RWPE1 (cell line): ENCODE results near the gene BYSL.

ENCODE experiments used
- CTCF ChIA-PET: fragments of 350-600 bp; sonication (Branson Sonifier 250); formaldehyde crosslinking; extraction: SDS; loops from one replicate; lab custom pipeline; 2021; lab: Yijun Ruan, JAX
- POLR2A ChIA-PET: fragments of 400-600 bp; formaldehyde crosslinking; extraction: SDS; loops from one replicate; lab custom pipeline; 2020; ENCODE audit warnings: antibody characterized with exemption; ENCODE audit not compliant: low non-redundant PET; lab: Yijun Ruan, JAX
- DNase-seq: peaks from one replicate; pipeline ENCODE4 v3.0.0; 2012; ENCODE audit warnings: low spot score
- H3K27ac ChIP-seq: fragments of 450-650 bp; 2 replicates; pipeline ENCODE4 v1.5.1; 2017
- CTCF ChIP-seq: fragments of 450-650 bp; conservative IDR thresholded peaks from 2 replicates; pipeline ENCODE4 v1.5.1; 2017; ENCODE audit warnings: low read depth, mild to moderate bottlenecking

Gene BYSL

DNA sequence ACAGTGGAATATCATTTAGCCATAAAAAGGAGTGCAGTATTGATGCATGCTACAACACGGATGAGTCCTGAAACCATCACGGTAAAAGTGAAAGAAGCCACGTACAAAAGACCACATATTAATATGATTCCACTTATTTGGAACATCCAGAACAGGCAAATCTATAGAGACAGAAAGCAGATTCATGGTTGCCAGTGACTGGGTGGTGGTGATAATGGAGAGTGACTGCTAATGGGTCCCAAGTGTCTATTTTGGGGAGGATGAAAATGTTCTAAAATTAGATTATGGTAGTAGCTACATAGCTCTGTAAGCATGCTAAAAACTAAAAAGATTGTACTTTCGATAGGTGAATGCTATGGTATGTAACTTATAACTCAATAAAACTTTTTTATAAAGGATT, 38.7 kb downstream of the BYSL start:
- no peak for TF ChIP-seq CTCF
- no peak overlapping the region for H3K27ac ChIP-seq
- CTCF ChIA-PET, result interaction anchor here (0.6 kb wide), 1 partner anchor 142 kb away, joined by 4 read pairs; no protein-coding TSS in a partner anchor
- POLR2A ChIA-PET, result no interaction called here
- no peak for DNase-seq

- no peak for TF ChIP-seq CTCF
- DNase-seq, result no peak
- ChIA-PET CTCF (interaction anchor here (0.6 to 1.2 kb wide), 4 partner anchors 15 to 176 kb away, joined by 3 to 4 read pairs (median 4); partner anchors contain the start of genes BYSL, MED20 and TOMM6), POLR2A (interaction anchor here (0.7 kb wide), 1 partner anchor 25 kb away, joined by 4 read pairs; no protein-coding TSS in a partner anchor)
- no peak overlapping the region for H3K27ac ChIP-seq
These were observed 42.1 kb downstream of the BYSL start for GRCh38 chr6:41963371-41963770.

- no peak overlapping the region for H3K27ac ChIP-seq
- ChIA-PET CTCF (interaction anchor here (0.9 kb wide), 1 partner anchor 177 kb away, joined by 3 read pairs; the partner anchor contains the start of gene TOMM6), POLR2A (no interaction called here)
- no peak for TF ChIP-seq CTCF
- no peak for DNase-seq
These were observed 43.0 kb downstream of the BYSL start for GRCh38 chr6:41964201-41964887.

DNA sequence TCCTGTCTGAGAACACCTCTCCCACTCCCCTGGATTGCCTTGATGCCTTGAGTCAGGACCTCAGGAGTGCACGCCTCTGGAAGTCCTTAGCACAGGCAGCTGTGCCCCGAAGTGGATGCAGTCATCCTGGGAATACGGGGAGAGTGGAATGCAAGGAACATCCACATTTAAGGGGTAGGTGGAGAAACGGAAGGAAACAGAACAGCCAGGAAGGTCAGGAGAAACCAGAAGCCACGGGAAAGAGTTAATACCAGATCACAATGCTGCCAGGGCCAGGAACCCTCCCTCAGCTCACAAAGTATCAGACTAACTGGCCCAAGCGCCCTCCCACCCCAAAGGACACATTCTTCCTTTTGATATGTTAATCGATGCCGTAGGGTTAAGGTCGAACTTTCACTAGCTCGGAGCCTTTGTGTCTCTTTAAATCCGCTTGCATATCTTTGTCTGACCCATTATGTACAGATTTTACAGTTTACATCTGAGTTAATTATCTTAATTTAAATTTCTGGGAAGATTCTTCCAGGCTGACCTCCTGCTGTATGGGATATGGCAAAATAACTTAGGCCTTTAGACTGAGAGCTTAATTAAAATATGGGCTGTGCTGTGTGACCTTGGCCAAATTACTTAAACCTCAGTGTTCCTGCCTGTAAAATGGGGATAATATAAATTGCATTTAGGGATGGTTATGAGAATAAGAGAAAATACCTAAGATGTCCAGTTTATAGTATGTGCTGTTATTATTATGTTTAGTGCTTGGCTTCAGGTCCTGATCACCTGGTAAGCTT, 44.3 kb downstream of the BYSL start:
- CTCF ChIA-PET, result no interaction called here
- no peak overlapping the region for H3K27ac ChIP-seq
- no peak for DNase-seq
- no peak for TF ChIP-seq CTCF
- POLR2A ChIA-PET, result no interaction called here

DNA sequence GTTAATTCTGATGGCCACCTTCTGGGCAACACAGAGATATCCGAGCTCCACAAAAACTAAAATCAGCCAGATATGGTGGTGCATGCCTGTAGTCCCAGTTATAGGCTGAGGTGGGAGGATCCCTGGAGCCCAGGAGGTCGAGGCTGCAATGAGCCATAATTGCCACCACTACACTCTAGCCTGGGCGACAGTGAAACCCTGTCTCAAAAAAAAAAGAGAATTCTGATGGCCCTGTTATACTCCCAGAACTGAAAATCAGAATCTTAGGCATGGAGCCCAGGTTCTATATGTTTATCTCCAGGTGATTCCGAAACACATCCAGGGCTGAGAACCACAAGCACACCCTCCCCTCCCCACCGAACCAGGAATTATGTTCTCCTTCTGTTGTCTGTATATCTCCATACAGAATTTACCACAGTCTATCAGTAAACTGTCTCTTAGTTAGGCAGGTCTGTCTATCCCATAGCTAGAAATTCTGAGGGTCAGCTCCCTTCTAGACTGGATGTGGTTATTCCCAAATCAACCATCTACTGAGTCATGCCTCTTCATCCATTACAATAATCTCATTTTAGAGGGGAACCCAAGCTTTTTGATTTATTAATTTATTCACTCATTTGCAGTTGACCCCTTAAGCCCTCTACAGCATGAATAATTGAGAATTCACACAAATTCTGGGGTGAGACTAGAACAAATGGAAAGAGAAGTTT, 45.1 kb downstream of the BYSL start:
- no peak overlapping the region for H3K27ac ChIP-seq
- ChIA-PET POLR2A (no interaction called here), CTCF (no interaction called here)
- no peak for TF ChIP-seq CTCF
- DNase-seq, result no peak

GRCh38 chr6:41966961-41967311, 45.6 kb downstream of the BYSL start:
- POLR2A ChIA-PET, result no interaction called here
- CTCF ChIA-PET, result no interaction called here
- no peak overlapping the region for H3K27ac ChIP-seq
- no peak for TF ChIP-seq CTCF
- DNase-seq, result peak; percentile 72
